ENCODE results near the gene FBXO3. TPM values are rescaled to one million over a fixed set of nuclear protein-coding genes. Genes with fewer than 3 reads are reported as not detected.

Gene FBXO3, protein sequence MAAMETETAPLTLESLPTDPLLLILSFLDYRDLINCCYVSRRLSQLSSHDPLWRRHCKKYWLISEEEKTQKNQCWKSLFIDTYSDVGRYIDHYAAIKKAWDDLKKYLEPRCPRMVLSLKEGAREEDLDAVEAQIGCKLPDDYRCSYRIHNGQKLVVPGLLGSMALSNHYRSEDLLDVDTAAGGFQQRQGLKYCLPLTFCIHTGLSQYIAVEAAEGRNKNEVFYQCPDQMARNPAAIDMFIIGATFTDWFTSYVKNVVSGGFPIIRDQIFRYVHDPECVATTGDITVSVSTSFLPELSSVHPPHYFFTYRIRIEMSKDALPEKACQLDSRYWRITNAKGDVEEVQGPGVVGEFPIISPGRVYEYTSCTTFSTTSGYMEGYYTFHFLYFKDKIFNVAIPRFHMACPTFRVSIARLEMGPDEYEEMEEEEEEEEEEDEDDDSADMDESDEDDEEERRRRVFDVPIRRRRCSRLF
- total RNA-seq (2022; extraction: Qiagen RNA extraction) = 19.2 to 28.1 TPM (median 26.1 TPM) in 5 replicates

DNA sequence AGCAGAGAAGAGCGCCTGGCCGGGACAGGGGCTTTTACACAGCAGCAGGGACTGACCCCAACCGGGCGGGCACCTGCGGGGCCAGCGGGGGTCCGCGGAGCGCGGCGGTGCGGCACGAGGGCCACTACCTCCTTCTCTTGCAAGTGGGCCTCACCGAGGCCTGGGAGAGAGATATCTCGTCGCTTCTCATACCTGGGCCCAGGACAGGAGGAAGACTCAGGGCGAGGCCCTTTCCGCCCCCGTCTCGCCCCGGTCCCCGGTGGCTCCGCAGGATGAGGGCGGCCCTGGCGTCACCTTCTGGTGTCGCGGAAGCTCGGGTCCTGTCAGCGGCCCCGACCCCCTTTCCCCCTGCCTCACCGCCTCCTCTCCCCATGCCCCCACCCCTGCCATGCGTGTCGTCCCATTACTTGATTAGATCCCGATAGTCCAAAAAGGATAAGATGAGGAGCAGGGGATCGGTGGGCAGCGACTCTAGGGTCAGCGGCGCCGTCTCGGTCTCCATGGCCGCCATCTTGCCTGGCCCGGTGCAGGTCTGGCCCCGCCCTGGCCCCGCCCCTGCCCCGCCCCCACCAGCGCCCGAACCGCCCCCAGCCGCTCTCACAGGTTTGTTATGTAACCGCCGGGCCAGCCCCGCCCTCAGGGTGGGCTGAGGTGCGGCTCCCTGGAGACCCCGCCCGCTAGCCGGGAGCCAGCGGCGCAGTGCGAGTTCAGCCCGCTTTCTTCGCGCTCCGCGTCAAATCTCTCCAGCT is at the start of gene FBXO3:
TSS of gene FBXO3 (minus strand) at position 534 of the 749 bp plus-strand sequence. CDS start at position 511, 23 bp downstream.

DNA sequence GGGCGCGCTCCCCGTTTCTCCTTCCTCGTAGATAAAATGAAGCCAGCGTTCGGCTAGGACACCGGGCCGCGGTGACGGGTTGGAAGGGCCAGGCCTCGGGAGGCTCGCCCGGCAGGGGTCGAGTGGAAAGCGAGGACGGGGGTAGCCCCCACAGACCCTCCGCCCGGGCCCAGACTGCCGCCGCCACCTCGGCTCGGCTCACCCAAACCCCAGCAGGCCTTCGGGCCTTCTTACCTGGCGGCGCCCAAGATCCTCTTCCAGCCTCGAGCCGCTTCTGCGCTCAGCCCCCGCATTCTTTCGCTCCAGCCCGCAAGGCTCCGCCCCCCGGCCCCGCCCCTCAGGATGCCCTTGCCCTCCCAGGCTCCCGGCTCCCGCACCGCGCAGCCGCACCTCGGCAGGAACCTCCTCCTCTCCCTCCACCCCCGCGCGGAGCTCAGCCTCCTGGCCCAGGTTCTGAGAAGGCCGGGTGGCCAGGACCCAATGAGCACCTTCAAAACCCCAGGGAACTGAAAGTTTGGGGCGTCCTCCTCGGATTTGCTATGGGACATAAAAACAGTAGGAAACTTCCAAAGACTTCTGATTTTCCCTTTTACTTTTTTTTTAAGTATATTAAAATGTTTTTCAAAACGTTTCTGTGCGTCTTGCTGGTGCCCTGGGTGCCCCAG is 38.0 kb downstream of the FBXO3 start, which contains the start of gene CD59:
TSS of gene CD59 (minus strand) at position 276 of the 665 bp plus-strand sequence. CDS start 13,978 bp downstream, outside the sequence.

DNA sequence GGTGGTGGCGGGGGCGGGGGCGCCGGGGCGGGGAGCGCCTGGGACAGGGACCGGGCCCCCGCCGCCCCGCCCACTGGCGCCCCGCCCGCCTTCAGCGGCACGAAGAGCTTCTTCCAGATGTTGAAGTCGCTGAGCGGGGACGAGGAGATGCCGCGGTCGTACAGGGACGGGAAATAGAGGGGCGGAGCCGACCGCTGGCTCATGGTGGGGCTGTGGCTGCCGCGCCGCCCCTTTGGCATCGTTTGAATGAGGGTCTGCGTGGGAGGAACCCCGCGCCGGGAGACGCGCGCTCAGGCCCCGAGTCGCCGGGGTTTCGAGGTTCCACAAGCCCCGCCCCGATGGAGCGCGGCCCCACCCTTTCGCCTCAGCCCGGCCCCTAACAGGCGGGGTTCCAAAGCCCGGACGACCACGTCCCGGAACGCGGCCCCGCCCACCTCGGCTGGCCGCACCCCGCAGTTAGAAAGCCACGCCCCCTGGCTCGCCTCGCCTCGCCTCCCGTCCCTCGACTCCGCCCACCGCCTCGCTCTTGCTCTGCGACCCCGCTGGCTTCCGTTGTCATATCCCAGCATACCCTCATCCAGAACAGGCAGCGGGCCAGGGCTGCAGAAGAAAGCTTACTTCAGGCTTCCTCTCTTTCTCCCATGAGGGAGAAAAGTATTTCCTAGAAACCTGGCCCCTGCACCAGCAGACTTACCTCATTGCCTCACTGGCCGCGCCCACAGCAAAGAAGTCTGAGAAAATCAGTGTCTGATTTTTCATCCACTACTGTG is 73.6 kb downstream of the FBXO3 start, which contains the start of gene C11orf91:
TSS of gene C11orf91 (minus strand) at position 325 of the 770 bp plus-strand sequence. CDS start at position 239, 86 bp downstream.

Other genes starting within 250 kb of the FBXO3 start
- 1.4 to 2.0 TPM (median 1.5 TPM) in 5 replicates for gene C11orf91, start 73.7 kb downstream of the FBXO3 start, total RNA-seq (2022; extraction: Qiagen RNA extraction)
- gene CD59, start 38.1 kb downstream of the FBXO3 start, total RNA-seq (2022; extraction: Qiagen RNA extraction) = 822 to 1,017 TPM (median 944 TPM) in 5 replicates
- gene LMO2, start 117.6 kb upstream of the FBXO3 start, total RNA-seq (2022; extraction: Qiagen RNA extraction) = 0.36 to 1.1 TPM (median 0.72 TPM) in 5 replicates

Data from A549 treated with Mapracorat at 1 μM for 4 hours (cell line).